HG03439 (cell line): ENCODE results near the gene RNF212B.
"Not testable (repeated sequence)": the region's sequence is repeated elsewhere in the genome, so short reads cannot be mapped to it uniquely, and the experiment has no call there.

Experiments used
- ATAC-seq: cut with Tn5 transposase; IDR thresholded peaks from one replicate; pipeline ENCODE4 v1.9.1; 2021; ENCODE audit warnings: mild to moderate bottlenecking, moderate library complexity; ENCODE audit not compliant: unreplicated experiment

The RNF212B gene, protein sequence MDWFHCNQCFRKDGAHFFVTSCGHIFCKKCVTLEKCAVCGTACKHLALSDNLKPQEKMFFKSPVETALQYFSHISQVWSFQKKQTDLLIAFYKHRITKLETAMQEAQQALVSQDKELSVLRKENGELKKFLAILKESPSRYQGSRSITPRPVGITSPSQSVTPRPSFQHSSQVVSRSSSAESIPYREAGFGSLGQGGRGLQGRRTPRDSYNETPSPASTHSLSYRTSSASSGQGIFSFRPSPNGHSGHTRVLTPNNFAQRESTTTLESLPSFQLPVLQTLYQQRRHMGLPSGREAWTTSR

DNA sequence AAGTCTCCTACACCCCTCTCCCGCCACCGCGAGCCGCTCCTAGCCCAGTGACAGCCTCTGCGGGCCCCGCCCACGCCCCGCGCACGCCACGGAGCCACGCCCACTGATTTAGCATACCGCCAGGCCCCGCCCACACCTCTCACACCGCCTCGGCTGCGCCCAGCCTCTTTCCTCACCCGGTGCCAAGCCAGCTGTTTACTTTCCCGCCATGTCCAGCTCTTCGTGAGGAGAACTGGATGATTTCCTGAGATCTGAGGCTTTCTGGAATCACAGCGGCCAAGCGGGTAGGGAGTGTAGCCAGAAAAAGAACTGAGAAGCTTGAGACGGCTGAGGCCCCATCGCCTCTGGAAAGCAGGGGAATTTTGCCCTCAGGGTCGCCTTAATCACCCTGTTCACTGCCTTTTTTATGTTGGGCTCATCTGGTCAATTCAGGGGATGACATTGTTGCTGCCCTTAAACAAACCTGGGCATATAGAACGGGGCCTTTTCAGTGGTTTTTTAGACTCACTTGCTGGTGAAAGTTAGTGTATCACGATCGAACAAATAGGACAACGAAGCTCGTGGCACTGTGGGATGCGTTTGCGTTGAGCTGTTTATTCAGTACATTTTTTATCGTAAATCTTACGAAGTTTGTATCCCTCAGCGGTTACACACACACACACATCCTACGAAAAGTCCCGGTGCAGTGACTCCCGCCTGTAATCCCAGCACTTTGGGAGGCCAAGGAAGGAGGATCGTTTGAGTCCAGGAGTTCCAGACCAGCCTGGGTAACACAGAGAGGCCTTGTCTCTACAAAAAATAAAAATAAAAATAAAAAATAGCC is at the start of gene RNF212B:
TSS of gene RNF212B (plus strand) at position 165 of the 823 bp plus-strand sequence. CDS start 2,410 bp downstream, outside the sequence.
- ATAC-seq: no peak

- no peak for ATAC-seq
These were observed 44.3 kb upstream of the RNF212B start for GRCh38 chr14:23193432-23193831.

GRCh38 chr14:23195552-23196101 is 42.1 kb upstream of the RNF212B start:
- ATAC-seq: no peak

DNA sequence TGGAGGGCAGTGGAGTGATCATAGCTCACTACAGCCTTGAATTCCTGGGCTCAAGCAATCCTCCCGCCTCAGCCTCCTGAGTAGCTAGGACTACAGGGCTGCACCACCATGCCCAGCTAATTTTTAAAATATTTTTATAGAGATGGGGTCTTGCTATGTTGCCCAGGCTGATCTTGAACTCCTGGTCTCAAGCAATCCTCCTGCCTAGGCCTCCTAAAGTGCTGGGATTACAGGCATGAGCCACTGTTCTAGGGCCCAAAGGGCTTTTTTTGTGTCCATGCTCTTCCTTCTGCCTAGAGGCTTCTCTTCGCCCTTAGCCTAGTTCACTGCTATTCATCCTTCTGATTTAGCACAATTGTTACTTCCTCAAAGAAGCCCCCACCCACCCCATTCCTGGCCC is 41.2 kb upstream of the RNF212B start:
- not testable (repeated sequence) for ATAC-seq

DNA sequence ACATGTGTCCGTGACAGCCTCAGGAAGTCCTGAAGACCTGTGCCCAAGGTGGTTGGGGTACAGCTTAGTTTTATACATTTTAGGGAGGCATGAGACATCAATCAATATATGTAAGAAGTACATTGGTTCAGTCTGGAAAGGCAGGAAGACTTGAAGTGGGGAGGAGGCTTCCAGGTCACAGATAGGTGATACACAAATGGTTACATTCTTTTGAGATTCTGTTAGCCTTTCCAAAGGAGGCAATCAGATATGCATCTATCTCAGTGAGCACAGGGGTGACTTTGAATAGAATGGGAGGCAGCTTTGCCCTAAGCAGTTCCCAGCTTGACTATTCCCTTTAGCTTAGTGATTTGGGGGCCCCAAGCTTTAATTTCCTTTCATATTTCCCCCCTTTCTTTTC is 38.6 kb upstream of the RNF212B start:
- not testable (repeated sequence) for ATAC-seq

GRCh38 chr14:23202001-23202400 is 35.7 kb upstream of the RNF212B start:
- no peak for ATAC-seq

DNA sequence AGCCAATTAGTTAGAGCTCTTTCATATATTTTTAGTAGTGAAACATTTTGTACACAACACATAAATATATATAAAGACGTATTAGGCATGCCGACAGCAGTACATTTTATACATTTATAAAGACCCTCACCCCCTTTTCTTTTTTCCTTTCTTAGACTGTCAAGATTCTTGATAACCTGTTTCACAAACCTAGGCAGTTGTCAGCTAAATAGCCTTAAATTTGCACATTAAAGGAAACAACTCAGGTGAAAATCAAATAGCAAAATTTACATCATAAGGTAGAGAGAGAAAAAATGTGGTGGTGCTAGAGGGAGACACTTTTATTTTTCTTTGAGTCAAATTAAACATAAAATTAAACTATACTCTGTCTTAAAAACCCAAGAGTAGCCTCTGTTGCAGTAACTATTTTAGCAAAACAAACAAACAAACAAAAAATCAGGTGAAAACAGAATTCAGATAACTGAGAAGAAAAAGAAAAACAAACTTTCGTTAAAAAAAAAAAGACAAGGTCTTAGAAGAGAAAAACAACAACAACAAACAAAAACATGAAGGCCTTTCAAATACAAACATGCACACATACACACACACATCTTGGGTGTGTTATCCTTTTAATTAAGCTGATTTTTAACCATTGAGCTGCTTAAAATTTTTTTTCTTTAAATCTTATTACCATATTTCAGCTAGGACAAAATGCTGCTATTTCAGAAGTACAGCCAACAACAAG is 31.2 kb upstream of the RNF212B start:
- no peak for ATAC-seq

- ATAC-seq: no peak
These were observed 30.6 kb upstream of the RNF212B start for GRCh38 chr14:23207146-23207540.

GRCh38 chr14:23208324-23208723 is 29.4 kb upstream of the RNF212B start:
- no peak for ATAC-seq

- no peak for ATAC-seq
These were observed 27.9 kb upstream of the RNF212B start for GRCh38 chr14:23209651-23210423.

DNA sequence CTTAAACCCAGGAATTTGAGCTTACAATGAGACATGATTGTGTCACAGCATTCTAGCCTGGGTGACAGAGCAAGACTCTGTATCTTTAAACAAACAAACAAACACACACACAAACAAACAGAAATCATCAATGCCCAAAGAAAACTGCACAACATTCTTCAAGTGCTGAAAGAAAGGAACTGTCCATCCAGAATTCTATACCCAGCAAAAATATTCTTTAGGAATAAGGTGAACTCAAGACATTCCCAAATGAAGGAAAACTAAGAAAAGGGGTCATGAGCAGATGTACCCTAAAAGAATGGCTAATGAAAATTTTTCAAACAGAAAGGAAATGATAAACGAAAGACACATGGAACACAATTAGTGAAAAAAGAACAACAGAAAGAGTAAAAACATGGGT is 22.3 kb upstream of the RNF212B start:
- no peak for ATAC-seq

DNA sequence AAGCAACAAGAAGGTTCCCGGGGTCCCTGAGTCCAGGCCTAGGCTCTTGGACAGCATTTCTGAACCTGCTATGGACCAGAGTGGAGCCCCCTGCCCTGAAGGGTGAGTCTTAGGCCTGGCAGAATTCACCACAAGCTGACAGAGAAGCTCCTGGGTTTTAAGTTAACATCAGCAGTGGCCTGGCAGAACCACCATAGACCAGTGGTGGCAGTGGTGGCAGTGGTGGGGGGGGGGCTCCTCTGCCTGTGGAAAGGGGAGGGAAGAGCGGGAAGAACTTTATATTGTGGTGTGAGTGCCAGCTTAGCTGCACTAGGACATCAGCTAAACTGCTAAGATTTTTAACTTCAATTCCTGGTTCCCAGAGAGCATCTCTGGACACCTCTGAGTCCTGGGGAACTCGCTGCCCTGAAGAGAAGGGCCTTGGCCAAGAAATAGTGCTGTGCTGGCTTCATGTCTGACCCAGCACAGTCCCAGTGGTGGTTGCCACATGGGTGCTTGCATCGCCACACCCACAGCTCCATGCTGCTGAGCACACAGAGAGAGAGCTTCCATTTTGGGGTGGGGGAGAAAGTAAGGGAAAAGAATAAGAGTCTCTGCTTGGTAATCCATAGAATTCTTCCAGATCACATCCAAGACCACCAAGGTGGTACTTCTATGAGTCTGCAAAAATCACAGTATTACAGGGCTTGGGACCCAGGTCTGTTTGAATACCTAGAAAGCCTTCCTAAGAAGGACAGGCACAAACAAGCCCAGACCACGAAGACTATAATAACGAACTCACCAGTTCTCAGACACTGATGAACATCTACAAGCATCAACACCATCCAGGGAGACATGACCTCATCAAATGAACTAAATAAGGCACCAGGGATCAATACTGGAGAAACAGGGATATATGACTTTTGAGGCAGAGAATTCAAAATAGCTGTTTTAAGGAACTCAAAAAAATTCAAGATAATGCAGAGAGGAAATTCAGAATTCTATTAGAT is 20.4 kb upstream of the RNF212B start:
- no peak for ATAC-seq

- no peak for ATAC-seq
These were observed 18.7 kb upstream of the RNF212B start for GRCh38 chr14:23219075-23219474.

DNA sequence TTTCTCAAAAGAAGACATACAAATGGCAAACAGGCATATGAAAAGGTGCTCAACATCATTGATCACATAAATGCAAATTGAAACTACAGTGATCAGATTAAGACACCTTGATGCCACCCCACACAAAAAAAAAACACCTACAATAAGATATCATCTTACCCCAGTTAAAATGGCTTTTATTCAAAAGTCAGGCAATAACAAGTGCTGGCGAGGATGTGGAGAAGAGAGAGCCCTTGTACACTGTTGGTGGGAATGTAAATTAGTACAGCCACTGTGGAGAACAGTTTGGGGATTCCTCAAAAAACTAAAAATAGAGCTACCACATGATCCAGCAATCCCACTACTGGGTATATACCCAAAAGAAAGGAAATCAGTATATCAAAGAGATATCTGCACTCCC is 12.8 kb upstream of the RNF212B start:
- not testable (repeated sequence) for ATAC-seq

DNA sequence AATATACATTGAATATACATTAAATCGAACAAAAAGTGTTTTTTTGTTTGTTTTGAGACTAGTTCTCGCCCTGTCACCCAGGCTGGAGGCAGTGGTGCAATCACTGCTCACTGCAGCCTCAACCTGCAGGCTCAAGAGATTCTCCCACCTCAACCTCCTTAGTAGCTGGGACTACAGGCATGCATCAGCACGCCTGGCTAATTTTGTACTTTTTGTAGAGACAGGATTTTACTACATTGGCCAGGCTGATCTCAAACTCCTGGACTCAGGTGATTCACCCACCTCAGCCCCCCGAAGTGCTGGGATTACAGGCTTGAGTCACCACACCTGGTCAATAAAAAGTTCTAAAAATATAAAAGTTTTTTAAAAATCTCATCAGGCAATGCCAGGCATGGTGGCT is 10.2 kb upstream of the RNF212B start:
- no peak for ATAC-seq

DNA sequence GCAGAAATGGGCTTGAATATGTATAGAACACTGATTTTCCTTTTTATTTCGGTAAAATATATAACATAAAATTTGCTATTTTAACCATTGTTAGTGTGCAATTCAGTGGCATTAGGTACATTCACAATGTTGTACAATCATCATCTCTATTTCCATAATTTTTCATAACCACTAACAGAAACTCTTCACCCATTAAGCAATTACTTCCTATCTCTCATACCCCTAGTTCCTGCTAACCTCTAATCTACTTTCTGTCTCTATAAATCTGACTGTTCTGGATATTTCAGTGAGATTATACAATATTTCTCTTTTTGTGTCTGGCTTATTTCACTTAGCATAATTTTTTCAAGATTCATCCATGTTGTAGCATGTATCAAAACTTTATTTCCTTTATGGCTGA is 8.9 kb upstream of the RNF212B start:
- ATAC-seq: no peak

- ATAC-seq: not testable (repeated sequence)
These were observed 5.4 kb upstream of the RNF212B start for GRCh38 chr14:23232241-23232808.

DNA sequence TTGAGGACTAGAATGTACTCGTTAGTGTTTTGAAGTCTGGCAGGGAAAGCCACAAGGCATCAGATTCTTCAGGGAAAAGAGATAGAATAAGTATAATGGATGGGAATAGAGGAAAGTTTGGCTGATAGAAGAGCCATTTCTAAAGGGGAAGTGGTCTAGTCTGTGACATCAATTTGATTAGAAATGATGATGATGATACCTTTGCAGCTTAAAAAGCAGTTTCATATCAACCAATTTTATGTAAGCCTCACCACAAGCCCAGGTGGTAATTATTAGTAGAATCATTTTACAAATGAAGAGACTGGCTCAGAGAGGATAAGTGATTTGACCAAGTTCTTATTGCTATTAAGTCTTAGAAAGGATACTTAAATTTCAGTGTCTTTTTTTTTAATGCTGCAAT is 2.9 kb downstream of the RNF212B start:
- no peak for ATAC-seq
